Pancreas (tissue), 10 donors: ENCODE results near the gene PLGRKT. TPM values are rescaled to one million over a fixed set of nuclear protein-coding genes. Genes with fewer than 3 reads are reported as not detected.

Experiments used
- ATAC-seq, 4 donors: fragments of 200-7000 bp; cut with Tn5 transposase; one replicate each; pipeline versions ENCODE4 v1.8.0 to v1.9.1; 2020; ENCODE audit warnings: mild to moderate bottlenecking in 4 of 4, moderate library complexity in 4 of 4
- DNase-seq, 6 donors: peaks; one replicate each; pipeline ENCODE4 v3.0.0-alpha.2; 2020
- FAIRE-seq: peaks from 2 replicates; lab custom pipeline; 2012; peaks lifted over from hg19 to GRCh38; lab: Jason Lieb, UNC
- H3K27ac ChIP-seq, 4 donors: fragments of 200-600 bp; sonication (generic); 1 replicate in 3 of 4; 2 replicates in 1 of 4; pipeline versions ENCODE4 v1.5.0 to v1.8.0; 2020
- H3K27me3 ChIP-seq, 4 donors: fragments of 200-600 bp; one replicate each; pipeline ENCODE4 v1.8.0; 2021
- H3K36me3 ChIP-seq, 3 donors: fragments of 200-600 bp; sonication (generic) in 1 of 3; one replicate each; pipeline versions ENCODE4 v1.5.0 to v1.8.0; 2020 to 2021
- H3K4me1 ChIP-seq, 3 donors: fragments of 200-600 bp; one replicate each; pipeline ENCODE4 v1.8.0; 2021
- H3K4me3 ChIP-seq, 4 donors: fragments of 200-600 bp; sonication (generic) in 2 of 4; one replicate each; pipeline versions ENCODE4 v1.5.0 to v1.8.0; 2020 to 2021
- H3K9me3 ChIP-seq, 4 donors: fragments of 200-600 bp; one replicate each; pipeline ENCODE4 v1.8.0; 2021
- intact Hi-C, 3 donors: fragments of 100-400 bp; cut with DNase I; formaldehyde crosslinking; loops; one replicate each; pipeline versions ENCODE4 v1.11.1 to v1.14.2; 2022
- polyA plus RNA-seq, 2 donors: library from polyadenylated mRNA; stranded (reverse); fragments of 200-250 nt; gene quantifications; one replicate each; pipeline ENCODE4 v1.2.3, GENCODE V29; 2013
- total RNA-seq, 6 donors: library from RNA; stranded (reverse); fragmentation: NEBNext Ultra II Directional in 4 of 6; extraction: Animal tissue kit (Norgen Biotek cat#: 25700) in 4 of 6; gene quantifications; one replicate each; pipeline versions ENCODE4 v1.2.1 to v1.2.4, GENCODE V29; 2021 to 2023
- TF ChIP-seq, protein P1 (sequence below), 4 donors: fragments of 200-600 bp; sonication (generic) in 3 of 4; IDR thresholded peaks; one replicate each; pipeline versions ENCODE4 v1.5.0 to v1.8.0; 2021; ENCODE audit warnings: antibody characterized with exemption in 4 of 4
- donor health status: healthy with polysubstance abuse.
- donor health status: DM: no; HTN: no; CAD: no; lungs with moderate emphysema.
- donor health status: DM: no; HTN: no; CAD: no.
- donor health status: control.
- donor health status: control.
- donor health status: Bipolar disorder and iron deficiency.
- donor health status: DM: yes; HTN: yes; CAD: no.
- donor health status: DM: no; HTN: no; CAD: no.
- donor health status: DM: no; HTN: no; CAD: no.
- donor health status: DM: yes; HTN: yes; CAD: no.

Gene PLGRKT
- total and polyA plus RNA-seq, 8 donors, result 4.9 to 9.0 (median 6.6) TPM

GRCh38 chr9:5310851-5311250 is 126.9 kb downstream of the PLGRKT start:
- Histone ChIP-seq H3K27ac (no peak overlapping the region), H3K27me3 (no peaks in the 10 kb centered on the region), H3K9me3 (peaks cover 0 to 4% (median 0%) of the 10 kb centered on the region in 4 donors), H3K4me1 (no peaks in the 10 kb centered on the region), H3K36me3 (no peaks in the 10 kb centered on the region), H3K4me3 (no peak overlapping the region)
- no peak for FAIRE-seq
- no peak for ATAC-seq
- TF ChIP-seq, protein P1, sequence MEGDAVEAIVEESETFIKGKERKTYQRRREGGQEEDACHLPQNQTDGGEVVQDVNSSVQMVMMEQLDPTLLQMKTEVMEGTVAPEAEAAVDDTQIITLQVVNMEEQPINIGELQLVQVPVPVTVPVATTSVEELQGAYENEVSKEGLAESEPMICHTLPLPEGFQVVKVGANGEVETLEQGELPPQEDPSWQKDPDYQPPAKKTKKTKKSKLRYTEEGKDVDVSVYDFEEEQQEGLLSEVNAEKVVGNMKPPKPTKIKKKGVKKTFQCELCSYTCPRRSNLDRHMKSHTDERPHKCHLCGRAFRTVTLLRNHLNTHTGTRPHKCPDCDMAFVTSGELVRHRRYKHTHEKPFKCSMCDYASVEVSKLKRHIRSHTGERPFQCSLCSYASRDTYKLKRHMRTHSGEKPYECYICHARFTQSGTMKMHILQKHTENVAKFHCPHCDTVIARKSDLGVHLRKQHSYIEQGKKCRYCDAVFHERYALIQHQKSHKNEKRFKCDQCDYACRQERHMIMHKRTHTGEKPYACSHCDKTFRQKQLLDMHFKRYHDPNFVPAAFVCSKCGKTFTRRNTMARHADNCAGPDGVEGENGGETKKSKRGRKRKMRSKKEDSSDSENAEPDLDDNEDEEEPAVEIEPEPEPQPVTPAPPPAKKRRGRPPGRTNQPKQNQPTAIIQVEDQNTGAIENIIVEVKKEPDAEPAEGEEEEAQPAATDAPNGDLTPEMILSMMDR (IDR thresholded peaks at IDR 0.05), result no peak
- DNase-seq, result no peak
- intact Hi-C loops, result no loop called here

Other genes with a start within 250 kb of the PLGRKT start
- not detected for gene INSL4, start 206.5 kb downstream of the PLGRKT start, total RNA-seq
- gene INSL4, start 206.5 kb downstream of the PLGRKT start, polyA plus RNA-seq, result not detected
- gene RLN2, start 133.2 kb downstream of the PLGRKT start, total RNA-seq, result under 1 TPM in 3 of 6 donors, not detected in 3; 0.26 to 0.69 (median 0.46) TPM
- gene RLN2, start 133.2 kb downstream of the PLGRKT start, polyA plus RNA-seq, result under 1 TPM; 0.27 to 0.63 TPM
- gene RLN1, start 98.0 kb downstream of the PLGRKT start, total RNA-seq, result not detected
- not detected for gene RLN1, start 98.0 kb downstream of the PLGRKT start, polyA plus RNA-seq
- 1 to 10 TPM in 4 of 6 donors, under 1 TPM in 2; 0.63 to 1.9 (median 1.6) TPM for gene CD274, start 12.6 kb upstream of the PLGRKT start, total RNA-seq
- 1 to 10 TPM; 1.4 TPM for gene CD274, start 12.6 kb upstream of the PLGRKT start, polyA plus RNA-seq
- gene PDCD1LG2, start 72.6 kb upstream of the PLGRKT start, total RNA-seq, result under 1 TPM in 5 of 6 donors, not detected in 1; 0.09 to 0.43 (median 0.20) TPM
- under 1 TPM; 0.08 to 0.09 TPM for gene PDCD1LG2, start 72.6 kb upstream of the PLGRKT start, polyA plus RNA-seq
- gene RIC1, start 191.2 kb upstream of the PLGRKT start, total RNA-seq, result 10 to 100 TPM in 1 of 6 donors, 1 to 10 TPM in 5; 7.0 to 11.8 (median 9.4) TPM
- 1 to 10 TPM; 2.9 to 4.2 TPM for gene RIC1, start 191.2 kb upstream of the PLGRKT start, polyA plus RNA-seq